Measurements from ENCODE around the gene ATP6V0C. TPM values are rescaled to one million over a fixed set of nuclear protein-coding genes. Genes with fewer than 3 reads are reported as not detected.
A peak's percentile ranks its signal among the peaks of the same experiment; 100 is the strongest.

ATP6V0C gene
- total and polyA plus RNA-seq, 2 of the 13 experiments (the other 11 are each of a cell fraction or from before 2014, with no cell fraction given) = 10.4 to 20.1 TPM

GRCh38 chr16:2515180-2515851 is 1.6 kb downstream of the ATP6V0C start (continued):
- TF ChIP-seq ZFX (CRISPR knock-in tag; IDR thresholded peaks at IDR 0.05; ENCODE audit: low read depth) = peak; percentile 49; the same call in 1 of the 2 replicates
- no peak for TF ChIP-seq ZNF180 (CRISPR knock-in tag; IDR thresholded peaks at IDR 0.05; ENCODE audit: borderline replicate concordance, low read depth)
- TF ChIP-seq ZNF710 (CRISPR knock-in tag; IDR thresholded peaks at IDR 0.05; ENCODE audit: borderline replicate concordance) = no peak
- no peak for TF ChIP-seq ZFP41 (CRISPR knock-in tag; IDR thresholded peaks at IDR 0.05; ENCODE audit: borderline replicate concordance)
- TF ChIP-seq ZNF687 (CRISPR knock-in tag; IDR thresholded peaks at IDR 0.05) = peak; percentile 58; the same call in 1 of the 2 replicates
- no peak for TF ChIP-seq GMEB1 (CRISPR knock-in tag; IDR thresholded peaks at IDR 0.05; ENCODE audit: borderline replicate concordance)
- TF ChIP-seq MAZ (IDR thresholded peaks at IDR 0.05; ENCODE audit: borderline replicate concordance, low read depth, low read length) = no peak
- no peak for TF ChIP-seq MAZ (CRISPR knock-in tag; IDR thresholded peaks at IDR 0.05; ENCODE audit: low read depth)
- TF ChIP-seq NFE2L1 (CRISPR knock-in tag; IDR thresholded peaks at IDR 0.05; ENCODE audit: borderline replicate concordance) = no peak
- no peak for TF ChIP-seq XBP1 (CRISPR knock-in tag; IDR thresholded peaks at IDR 0.05)
- TF ChIP-seq HBP1 (CRISPR knock-in tag; IDR thresholded peaks at IDR 0.05; ENCODE audit: low read depth) = 0 out of 2 replicates have a peak, but pooled peaks have one; percentile 19
- TF ChIP-seq SP4 (CRISPR knock-in tag; IDR thresholded peaks at IDR 0.05) = 0 out of 2 replicates have a peak, but pooled peaks have one; percentile 23
- no peak for TF ChIP-seq MXD1 (CRISPR knock-in tag; IDR thresholded peaks at IDR 0.05)
- no peak for TF ChIP-seq ZNF512B (CRISPR knock-in tag; IDR thresholded peaks at IDR 0.05; ENCODE audit: borderline replicate concordance)
- no peak for TF ChIP-seq TP53 (CRISPR knock-in tag; conservative IDR thresholded peaks at IDR 0.05)
